ENCODE measurements around the gene CEP85. TPM values are rescaled to one million over a fixed set of nuclear protein-coding genes. Genes with fewer than 3 reads are reported as not detected.
"Not testable (repeated sequence)": the region's sequence is repeated elsewhere in the genome, so short reads cannot be mapped to it uniquely, and the experiment has no call there.

The CEP85 gene
- total RNA-seq, 3 donors from 2014 or later = 4.8 to 11.7 (median 7.5) TPM

DNA sequence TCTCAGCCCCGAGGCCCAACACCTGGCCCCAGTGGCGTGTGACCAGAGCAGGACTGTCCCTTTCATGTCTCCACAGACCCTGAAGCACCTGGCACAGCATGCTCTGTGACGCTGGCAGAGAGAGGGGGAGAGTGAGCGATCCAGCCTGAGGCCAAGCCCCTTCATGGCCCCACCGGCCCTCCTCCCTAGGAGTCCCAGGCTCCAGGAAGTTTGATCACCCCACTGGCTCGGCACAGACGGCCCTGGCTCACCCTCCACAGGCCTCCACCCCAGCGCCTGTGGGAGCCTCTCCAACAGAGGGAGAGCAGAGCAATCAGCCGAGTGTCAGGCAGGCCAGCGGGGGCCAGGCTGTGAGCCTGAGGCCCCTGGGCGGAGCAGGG is 56.9 kb downstream of the CEP85 start:
- Histone ChIP-seq H3K36me3 (no peaks in the 10 kb centered on the region), H3K27me3 (no peaks in the 10 kb centered on the region), H3K4me1 (no peaks in the 10 kb centered on the region), H3K9me3 (no peaks in the 10 kb centered on the region), H3K4me3 (no peak overlapping the region), H3K27ac (no peak overlapping the region)
- DNase-seq (ENCODE audit: low spot score in 2 of 2) = no peak
- TF ChIP-seq CTCF (IDR thresholded peaks at IDR 0.05) = no peak
- TF ChIP-seq POLR2AphosphoS5 (IDR thresholded peaks at IDR 0.05) = no peak
- TF ChIP-seq POLR2A (IDR thresholded peaks at IDR 0.05) = no peak
- intact Hi-C loops (cut with DNase I; ENCODE audit: low total_unique reads) = no loop called here

- H3K27me3 ChIP-seq = no peaks in the 10 kb centered on the region
- no peak overlapping the region for H3K27ac ChIP-seq
- H3K36me3 ChIP-seq = no peaks in the 10 kb centered on the region
- intact Hi-C loops (cut with DNase I; ENCODE audit: low total_unique reads) = no loop called here
- no peaks in the 10 kb centered on the region for H3K4me1 ChIP-seq
- H3K9me3 ChIP-seq = no peaks in the 10 kb centered on the region
- no peak overlapping the region for H3K4me3 ChIP-seq
- no peak for TF ChIP-seq POLR2AphosphoS5 (IDR thresholded peaks at IDR 0.05)
- no peak for TF ChIP-seq POLR2A (IDR thresholded peaks at IDR 0.05)
- TF ChIP-seq CTCF (IDR thresholded peaks at IDR 0.05) = no peak
- no peak for DNase-seq (ENCODE audit: low spot score in 2 of 2)
Measured at GRCh38 chr1:26291433-26291832, 57.4 kb downstream of the CEP85 start.

DNA sequence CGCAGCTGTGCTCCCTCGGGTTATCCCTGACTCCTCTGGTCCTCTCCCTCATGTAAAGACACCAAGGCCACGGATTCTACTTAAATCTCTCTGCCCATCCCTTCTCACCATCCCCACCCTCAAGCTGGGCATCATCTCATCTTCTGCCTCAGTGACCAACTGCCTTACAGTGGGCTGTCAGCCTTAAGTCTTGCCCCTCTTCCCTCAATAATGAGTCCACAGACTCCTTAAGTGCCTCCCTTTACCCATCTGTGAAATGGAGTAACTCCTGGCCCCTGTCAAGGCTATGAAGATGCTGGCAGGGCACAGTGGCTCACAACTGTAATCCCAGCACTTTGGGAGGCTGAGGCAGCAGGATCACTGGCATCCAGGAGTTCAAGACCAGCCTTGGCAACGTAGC is 57.9 kb downstream of the CEP85 start:
- Histone ChIP-seq H3K4me1 (no peaks in the 10 kb centered on the region), H3K27ac (no peak overlapping the region), H3K27me3 (no peaks in the 10 kb centered on the region), H3K9me3 (no peaks in the 10 kb centered on the region), H3K4me3 (no peak overlapping the region), H3K36me3 (no peaks in the 10 kb centered on the region)
- intact Hi-C loops (cut with DNase I; ENCODE audit: low total_unique reads) = no loop called here
- no peak for TF ChIP-seq CTCF (IDR thresholded peaks at IDR 0.05)
- no peak for TF ChIP-seq POLR2A (IDR thresholded peaks at IDR 0.05)
- no peak for TF ChIP-seq POLR2AphosphoS5 (IDR thresholded peaks at IDR 0.05)
- DNase-seq (ENCODE audit: low spot score in 2 of 2) = no peak

- DNase-seq (ENCODE audit: low spot score in 2 of 2); H3K27me3 ChIP-seq; H3K4me3 ChIP-seq; H3K36me3 ChIP-seq; H3K27ac ChIP-seq; intact Hi-C loops (cut with DNase I; ENCODE audit: low total_unique reads); H3K4me1 ChIP-seq; H3K9me3 ChIP-seq: not testable (repeated sequence)
Measured at GRCh38 chr1:26292735-26293134, 58.7 kb downstream of the CEP85 start.

- no peak for TF ChIP-seq POLR2A (IDR thresholded peaks at IDR 0.05)
- TF ChIP-seq CTCF (IDR thresholded peaks at IDR 0.05) = no peak
- TF ChIP-seq POLR2AphosphoS5 (IDR thresholded peaks at IDR 0.05) = no peak
- H3K36me3 ChIP-seq = no peaks in the 10 kb centered on the region
- intact Hi-C loops (cut with DNase I; ENCODE audit: low total_unique reads) = no loop called here
- no peaks in the 10 kb centered on the region for H3K27me3 ChIP-seq
- DNase-seq (ENCODE audit: low spot score in 2 of 2) = no peak
- no peak overlapping the region for H3K27ac ChIP-seq
- H3K9me3 ChIP-seq = no peaks in the 10 kb centered on the region
- no peak overlapping the region for H3K4me3 ChIP-seq
- no peaks in the 10 kb centered on the region for H3K4me1 ChIP-seq
Measured at GRCh38 chr1:26293911-26294463, 60.0 kb downstream of the CEP85 start.
